ENCODE data around the gene COL11A1.

- TF ChIP-seq CTCF (conservative IDR thresholded peaks at IDR 0.05): no peak
- no peak for TF ChIP-seq ZFX (IDR thresholded peaks at IDR 0.05)
Observed at GRCh38 chr1:103125219-103125618, 16.9 kb upstream of the COL11A1 start.
